H1 (cell line): ENCODE data around the gene CEBPG. TPM values are rescaled to one million over a fixed set of nuclear protein-coding genes. Genes with fewer than 3 reads are reported as not detected.

Experiments used
- CTCF ChIA-PET: fragments of 300-600 bp; sonication (Branson Sonifier 250); formaldehyde crosslinking; loops from one replicate; lab custom pipeline; 2021; ENCODE audit not compliant: partially characterized antibody; lab: Charles Lee
- POLR2A ChIA-PET: fragments of 300-600 bp; sonication (Branson Sonifier 250); formaldehyde crosslinking; loops from one replicate; lab custom pipeline; 2021; ENCODE audit warnings: inconsistent platforms; ENCODE audit not compliant: partially characterized antibody; lab: Charles Lee
- DNase-seq, 2 experiments: peaks; one replicate each; pipeline versions ENCODE4 v3.0.0 to v3.0.0-alpha.2; 2010 to 2022; ENCODE audit warnings: low spot score in 2 of 2, low read depth in 1 of 2, mixed read lengths in 1 of 2
- FAIRE-seq: peaks from 2 replicates; lab custom pipeline; 2011; peaks lifted over from hg19 to GRCh38; lab: Jason Lieb, UNC
- H2AFZ ChIP-seq: 2 replicates; pipeline ENCODE4 v1.8.1; 2012; ENCODE audit warnings: low read length, inconsistent platforms
- H2AK5ac ChIP-seq: 2 replicates; pipeline ENCODE4 v1.6.1; 2013; ENCODE audit warnings: low read depth, low read length
- H2BK120ac ChIP-seq: replicated peaks from 2 replicates; pipeline ENCODE3; 2013; ENCODE audit warnings: low read depth, low read length, inconsistent platforms
- H2BK12ac ChIP-seq: 2 replicates; pipeline ENCODE4 v1.6.1; 2013; ENCODE audit warnings: low read depth, low read length
- H2BK15ac ChIP-seq: 2 replicates; pipeline ENCODE4 v1.6.1; 2013; ENCODE audit warnings: low read length
- H2BK20ac ChIP-seq: 2 replicates; pipeline ENCODE4 v1.6.1; 2013; ENCODE audit warnings: low read length
- H2BK5ac ChIP-seq: 2 replicates; pipeline ENCODE4 v1.6.1; 2013; ENCODE audit warnings: low read depth, low read length
- H3K14ac ChIP-seq: 2 replicates; pipeline ENCODE4 v1.6.1; 2013; ENCODE audit warnings: inconsistent platforms; ENCODE audit not compliant: insufficient read length
- H3K18ac ChIP-seq: 2 replicates; pipeline ENCODE4 v1.6.1; 2013; ENCODE audit warnings: low read length; ENCODE audit errors: extremely low read depth
- H3K23ac ChIP-seq: 2 replicates; pipeline ENCODE4 v1.6.1; 2013; ENCODE audit warnings: inconsistent platforms; ENCODE audit not compliant: insufficient read length
- H3K23me2 ChIP-seq: 2 replicates; pipeline ENCODE4 v1.6.1; 2013; ENCODE audit warnings: low read depth, low read length
- H3K27ac ChIP-seq: 2 replicates; pipeline ENCODE4 v1.6.1; 2011; ENCODE audit warnings: low read depth, low read length, inconsistent platforms
- H3K27me3 ChIP-seq, 4 experiments: replicated peaks in 1 of 4; 1 replicate in 1 of 4; 2 replicates in 3 of 4; pipeline versions ENCODE4 v1.6.1 to v1.8.1; 2011 to 2013; ENCODE audit warnings: low read length in 3 of 4, mild to moderate bottlenecking in 3 of 4, inconsistent platforms in 2 of 4, mixed read lengths in 2 of 4, moderate library complexity in 1 of 4; ENCODE audit not compliant: control insufficient read depth in 3 of 4, insufficient read depth in 3 of 4; ENCODE audit errors: extremely low read depth in 1 of 4
- H3K36me3 ChIP-seq, 4 experiments: 2 replicates each; pipeline versions ENCODE4 v1.6.1 to v1.8.1; 2011 to 2013; ENCODE audit warnings: mild to moderate bottlenecking in 4 of 4, low read length in 3 of 4, moderate library complexity in 2 of 4, control low read depth in 1 of 4, inconsistent platforms in 1 of 4; ENCODE audit not compliant: insufficient read depth in 4 of 4, control insufficient read depth in 2 of 4
- H3K4ac ChIP-seq: replicated peaks from 2 replicates; pipeline ENCODE3; 2013; ENCODE audit warnings: low read length, low read depth, mixed read lengths, inconsistent platforms; ENCODE audit not compliant: insufficient read length
- H3K4me1 ChIP-seq, 4 experiments: replicated peaks in 1 of 4; 1 replicate in 1 of 4; 2 replicates in 3 of 4; pipeline versions ENCODE4 v1.6.1 to v1.8.1; 2011 to 2013; ENCODE audit warnings: low read length in 3 of 4, inconsistent platforms in 2 of 4, mixed read lengths in 1 of 4; ENCODE audit not compliant: insufficient read depth in 4 of 4, control insufficient read depth in 3 of 4
- H3K4me2 ChIP-seq, 2 experiments: 2 replicates each; pipeline versions ENCODE4 v1.6.1 to v1.8.1; 2011 to 2013; ENCODE audit warnings: low read depth in 2 of 2, low read length in 2 of 2, control low read depth in 1 of 2, inconsistent platforms in 1 of 2, mild to moderate bottlenecking in 1 of 2; ENCODE audit not compliant: insufficient read depth in 1 of 2
- H3K4me3 ChIP-seq, 4 experiments: fragments of 200-600, 300-600 bp in 1 of 4; sonication (generic), shearing (Covaris generic), sonication (Bioruptor Twin) in 1 of 4; 2 replicates each; pipeline versions ENCODE4 v1.5.1 to v1.8.1; 2011 to 2016; ENCODE audit warnings: low read length in 4 of 4, low read depth in 3 of 4, control low read depth in 2 of 4, inconsistent platforms in 2 of 4, mild to moderate bottlenecking in 2 of 4, mixed read lengths in 1 of 4, moderate library complexity in 1 of 4; ENCODE audit not compliant: insufficient read depth in 2 of 4; ENCODE audit errors: extremely low read depth in 1 of 4
- H3K56ac ChIP-seq: replicated peaks from 2 replicates; pipeline ENCODE3; 2013; ENCODE audit warnings: low read depth, mild to moderate bottlenecking, mixed read lengths, low read length, inconsistent platforms; ENCODE audit not compliant: insufficient read length
- H3K79me1 ChIP-seq: 2 replicates; pipeline ENCODE4 v1.6.1; 2013; ENCODE audit warnings: low read depth, low read length, control low read depth
- H3K79me2 ChIP-seq, 2 experiments: 2 replicates each; pipeline versions ENCODE4 v1.6.1 to v1.8.1; 2012 to 2013; ENCODE audit warnings: low read length in 2 of 2, mild to moderate bottlenecking in 2 of 2, inconsistent platforms in 1 of 2; ENCODE audit not compliant: insufficient read depth in 2 of 2, control insufficient read depth in 1 of 2
- H3K9ac ChIP-seq, 4 experiments: replicated peaks in 1 of 4; 1 replicate in 1 of 4; 2 replicates in 3 of 4; pipeline versions ENCODE4 v1.6.1 to v1.8.1; 2011 to 2013; ENCODE audit warnings: low read depth in 3 of 4, low read length in 3 of 4, control low read depth in 2 of 4, mild to moderate bottlenecking in 2 of 4, moderate library complexity in 2 of 4, inconsistent platforms in 1 of 4; ENCODE audit errors: extremely low read depth in 1 of 4
- H3K9me3 ChIP-seq, 2 experiments: 2 replicates each; pipeline versions ENCODE4 v1.6.1 to v1.8.1; 2012 to 2013; ENCODE audit warnings: mild to moderate bottlenecking in 2 of 2, moderate library complexity in 2 of 2, control low read depth in 1 of 2, inconsistent platforms in 1 of 2, low read depth in 1 of 2, low read length in 1 of 2, mixed read lengths in 1 of 2; ENCODE audit not compliant: insufficient read depth in 2 of 2
- H4K20me1 ChIP-seq, 2 experiments: replicated peaks in 1 of 2; 2 replicates each; pipeline versions ENCODE3 to v1.8.1; 2011 to 2013; ENCODE audit warnings: inconsistent platforms in 2 of 2, low read length in 2 of 2, mild to moderate bottlenecking in 1 of 2; ENCODE audit not compliant: insufficient read depth in 2 of 2, control insufficient read depth in 1 of 2
- H4K5ac ChIP-seq: 2 replicates; pipeline ENCODE4 v1.6.1; 2013; ENCODE audit warnings: low read length, low read depth, mixed read lengths, inconsistent platforms; ENCODE audit not compliant: insufficient read length
- H4K8ac ChIP-seq: 2 replicates; pipeline ENCODE4 v1.8.0; 2013; ENCODE audit warnings: mild to moderate bottlenecking, moderate library complexity, low read length, inconsistent platforms; ENCODE audit not compliant: insufficient read depth; ENCODE audit errors: extremely low read depth
- H4K91ac ChIP-seq: replicated peaks from 2 replicates; pipeline ENCODE3; 2013; ENCODE audit warnings: low read length, mixed read lengths, inconsistent platforms; ENCODE audit not compliant: insufficient read length
- CTCF ChIP-seq, 3 experiments: IDR thresholded peaks; 1 replicate in 2 of 3; 2 replicates in 1 of 3; pipeline versions ENCODE4 v1.5.1 to v1.6.1; 2011; ENCODE audit warnings: low read length in 3 of 3, mild to moderate bottlenecking in 3 of 3, inconsistent platforms in 2 of 3, low read depth in 1 of 3, moderate library complexity in 1 of 3; ENCODE audit not compliant: insufficient read depth in 1 of 3; ENCODE audit errors: control extremely low read depth in 1 of 3
- HDAC6 ChIP-seq: IDR thresholded peaks from one replicate; pipeline ENCODE4 v1.7.1; 2012; ENCODE audit warnings: low read depth, mild to moderate bottlenecking, inconsistent platforms, low read length, moderate library complexity
- NANOG ChIP-seq: IDR thresholded peaks from 2 replicates; pipeline ENCODE4 v1.6.1; 2011; ENCODE audit warnings: low read length, low read depth, mild to moderate bottlenecking, inconsistent platforms; ENCODE audit not compliant: insufficient read depth, poor library complexity, severe bottlenecking
- POLR2AphosphoS5 ChIP-seq: IDR thresholded peaks from 2 replicates; pipeline ENCODE4 v1.6.1; 2011; ENCODE audit warnings: low read depth, low read length
- RAD21 ChIP-seq, 2 experiments: IDR thresholded peaks in 1 of 2; conservative IDR thresholded peaks in 1 of 2; 2 replicates each; pipeline ENCODE4 v1.6.1; 2011; ENCODE audit warnings: low read depth in 2 of 2, low read length in 2 of 2, improper control_type of control experiment in 1 of 2, inconsistent platforms in 1 of 2, mild to moderate bottlenecking in 1 of 2, moderate library complexity in 1 of 2
- SIX5 ChIP-seq: IDR thresholded peaks from 2 replicates; pipeline ENCODE4 v1.6.1; 2011; ENCODE audit warnings: mild to moderate bottlenecking, low read depth, low read length
- WGBS, 2 experiments: shearing (Covaris generic) in 1 of 2; methylation state at CpG; one replicate each; pipeline versions ENCODE4 v1.1.6 to v1.1.7; 2013 to 2015; ENCODE audit warnings: low lambda C conversion rate in 2 of 2, mixed read lengths in 2 of 2, inconsistent platforms in 1 of 2, low coverage in 1 of 2, missing lambda C conversion rate in 1 of 2; ENCODE audit not compliant: insufficient replicate concordance in 2 of 2, insufficient coverage in 1 of 2, insufficient read length in 1 of 2; ENCODE audit errors: extremely low coverage in 1 of 2, missing lambda C conversion rate in 1 of 2; 5-methylcytosine and 5-hydroxymethylcytosine counted together
- polyA plus RNA-seq, 7 experiments: library from polyadenylated mRNA; depleted of rRNA in 3 of 7; stranded (reverse) in 5 of 7; unstranded in 2 of 7; fragments of >200 nt in 5 of 7; fragments of 200-250 nt in 2 of 7; gene quantifications; 1 replicate in 5 of 7; 2 replicates in 1 of 7; 4 replicates in 1 of 7; pipeline versions ENCODE4 v1.2.1 to v1.2.3, GENCODE V29; 2011 to 2013; ENCODE audit warnings: missing spikeins in 2 of 7, mixed read lengths in 2 of 7
- total RNA-seq: library from RNA; stranded (reverse); fragmentation: NEBNext Ultra II Directional; extraction: Animal tissue kit (Norgen Biotek cat#: 25700); gene quantifications from 2 replicates; pipeline ENCODE4 v1.2.1, GENCODE V29; 2021

Gene CEBPG
- total and polyA plus RNA-seq, 2 of the 8 experiments (the other 6 are each of a cell fraction or from before 2014, with no cell fraction given), result 12.3 to 35.4 TPM

- Histone ChIP-seq H3K18ac (no peak overlapping the region), H3K79me1 (no peaks in the 10 kb centered on the region), H3K23me2 (no peaks in the 10 kb centered on the region), H3K4me2 (no peak overlapping the region), H3K4me1 (peaks cover 0 to 8% (median 5%) of the 10 kb centered on the region in 4 experiments; a peak in 5 of 7 replicates), H2AFZ (no peak overlapping the region), H3K4me3 (no peak overlapping the region), H3K9ac (no peak overlapping the region), H2BK20ac (no peak overlapping the region), H3K9me3 (no peaks in the 10 kb centered on the region), H3K36me3 (no peaks in the 10 kb centered on the region), H3K4ac (no peak overlapping the region), H4K20me1 (peaks cover 3 to 5% of the 10 kb centered on the region in 2 experiments), H4K8ac (no peak overlapping the region; the same call in 1 of the 2 replicates), H3K56ac (no peak overlapping the region), H2BK15ac (no peak overlapping the region; the same call in 1 of the 2 replicates), H3K27ac (no peak overlapping the region), H2BK5ac (no peak overlapping the region), H3K27me3 (no peaks in the 10 kb centered on the region), H3K23ac (no peak overlapping the region), H3K14ac (no peak overlapping the region), H4K91ac (no peak overlapping the region), H2BK120ac (no peak overlapping the region), H3K79me2 (no peaks in the 10 kb centered on the region), H2AK5ac (no peak overlapping the region), H2BK12ac (no peak overlapping the region), H4K5ac (no peak overlapping the region)
- DNase-seq (no peak), FAIRE-seq (no peak)
- WGBS, 2 experiments, result 89% methylated on average over 17 of the region's 18 CpGs; no CpG with 5 or more reads in 1 of the 2 experiments
- CTCF ChIA-PET, result interaction anchor here (0.5 to 24.5 kb wide), 5 partner anchors 11 to 368 kb away, joined by 3 to 426 read pairs (median 5); no protein-coding TSS in a partner anchor
- no peak for TF ChIP-seq POLR2AphosphoS5
- TF ChIP-seq RAD21 (IDR thresholded peaks at IDR 0.05 in 1 of 2, conservative IDR thresholded peaks at IDR 0.05 in 1 of 2; ENCODE audit: low read depth in 2 of 2, low read length in 2 of 2), result peak; percentile 40 to 46
- peak; percentile 10 to 32 (median 20) for TF ChIP-seq CTCF (IDR thresholded peaks at IDR 0.05; ENCODE audit: control extremely low read depth in 1 of 3, insufficient read depth in 1 of 3, low read depth in 1 of 3, low read length in 3 of 3)
- TF ChIP-seq HDAC6, result no peak
- no peak for TF ChIP-seq SIX5
- TF ChIP-seq NANOG, result no peak
- POLR2A ChIA-PET, result interaction anchor here (1.1 kb wide), 1 partner anchor 148 kb away, joined by 3 read pairs; no protein-coding TSS in a partner anchor
Measured at GRCh38 chr19:33402421-33403220, 29.1 kb downstream of the CEBPG start.
